HG03135 (cell line): ENCODE measurements around the gene PI16.
A peak's percentile ranks its signal among the peaks of the same experiment; 100 is the strongest.

Source experiments
- ATAC-seq: cut with Tn5 transposase; IDR thresholded peaks from one replicate; pipeline ENCODE4 v1.9.1; 2021; ENCODE audit warnings: mild to moderate bottlenecking, moderate library complexity; ENCODE audit not compliant: unreplicated experiment

PI16 gene

DNA sequence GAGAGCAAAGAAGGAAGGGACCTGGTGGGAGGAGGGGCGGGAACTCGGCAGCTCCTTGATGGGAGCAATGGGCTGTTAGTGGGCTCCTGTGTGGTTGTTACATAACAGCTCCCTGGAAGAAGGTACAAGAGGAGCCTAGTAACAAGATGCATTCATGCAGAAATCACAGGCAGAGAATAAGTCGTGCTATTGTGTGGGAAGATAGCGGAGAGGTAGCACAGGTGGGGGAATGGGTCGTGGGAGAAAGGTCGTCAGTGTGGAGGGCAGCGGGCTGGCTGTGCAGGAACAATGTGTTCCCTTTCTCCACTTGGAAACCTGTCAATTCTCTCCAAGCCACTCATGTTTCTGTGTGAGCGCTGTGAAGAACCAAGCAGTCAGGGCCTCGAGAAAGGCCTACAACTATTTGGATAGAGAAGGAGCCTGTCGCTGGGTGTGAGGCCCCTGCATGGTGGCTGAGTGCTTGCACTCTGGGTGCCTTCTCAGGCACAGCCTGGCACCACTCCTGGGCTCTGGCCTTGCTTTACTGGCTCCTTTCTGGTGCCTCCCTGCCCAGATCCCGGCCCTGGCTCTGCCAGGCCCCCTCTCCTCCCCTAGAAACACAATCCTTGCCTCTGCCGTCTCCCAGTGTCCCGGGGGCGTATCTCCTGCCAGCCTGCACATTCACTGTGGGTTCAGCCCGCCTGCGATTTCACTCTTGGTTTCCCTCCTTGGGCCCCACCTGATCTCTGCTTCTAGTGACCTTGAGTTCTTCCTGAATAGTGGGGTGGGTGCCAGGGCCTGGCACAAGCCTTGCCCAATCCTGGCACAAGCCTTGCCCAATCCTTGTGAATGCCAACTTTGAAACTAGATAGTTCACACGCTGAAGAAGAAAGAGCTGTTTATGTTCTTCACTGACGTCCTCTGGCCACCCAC, 43.5 kb downstream of the PI16 start:
- no peak for ATAC-seq

DNA sequence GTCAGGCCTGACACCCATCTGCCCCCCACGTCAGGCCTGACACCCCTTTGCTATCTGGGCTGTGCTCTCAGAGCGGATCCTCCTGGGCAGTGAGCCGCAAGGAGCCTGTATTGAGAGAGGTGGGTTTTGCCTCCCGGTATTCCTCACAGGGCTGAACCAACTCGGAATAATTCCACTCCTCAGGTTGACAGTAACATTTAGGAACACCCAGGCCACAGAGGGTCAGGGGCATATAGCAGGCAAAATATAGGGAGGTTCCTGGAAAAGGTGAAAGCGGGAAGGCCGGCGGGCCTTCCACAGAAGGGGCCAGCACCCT, 44.1 kb downstream of the PI16 start:
- no peak for ATAC-seq

DNA sequence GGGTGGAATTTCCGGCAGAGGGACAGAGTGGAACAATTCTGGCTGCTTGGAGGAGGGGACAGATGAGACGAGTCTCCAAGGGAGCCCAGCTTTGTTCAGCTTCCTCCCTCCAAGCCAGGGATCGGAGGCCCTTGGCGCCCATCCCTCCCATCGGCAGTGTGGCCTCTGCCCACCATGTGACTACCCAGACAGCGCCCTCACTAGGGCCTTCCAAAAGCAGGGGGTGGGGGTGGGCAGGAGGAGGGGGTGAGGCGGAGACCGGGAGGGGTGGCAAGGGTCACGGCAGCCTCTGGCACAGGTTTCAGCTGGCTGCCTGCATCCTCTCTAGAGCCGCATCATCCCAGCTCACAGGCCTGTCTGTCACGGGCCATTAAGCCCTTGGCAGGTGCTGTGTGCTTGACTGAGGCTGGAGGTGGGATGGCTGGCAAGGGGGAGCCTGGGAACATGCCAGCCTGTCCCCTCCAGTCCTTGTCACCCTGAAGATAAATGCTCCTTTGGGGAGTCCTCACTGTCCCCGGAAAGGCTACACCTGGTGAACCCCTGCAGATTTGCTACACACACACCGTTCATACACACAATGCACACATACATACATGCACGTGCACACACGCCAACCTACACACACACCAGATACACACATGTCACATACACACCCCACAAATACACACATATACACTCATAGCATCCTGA, 44.7 kb downstream of the PI16 start:
- no peak for ATAC-seq

DNA sequence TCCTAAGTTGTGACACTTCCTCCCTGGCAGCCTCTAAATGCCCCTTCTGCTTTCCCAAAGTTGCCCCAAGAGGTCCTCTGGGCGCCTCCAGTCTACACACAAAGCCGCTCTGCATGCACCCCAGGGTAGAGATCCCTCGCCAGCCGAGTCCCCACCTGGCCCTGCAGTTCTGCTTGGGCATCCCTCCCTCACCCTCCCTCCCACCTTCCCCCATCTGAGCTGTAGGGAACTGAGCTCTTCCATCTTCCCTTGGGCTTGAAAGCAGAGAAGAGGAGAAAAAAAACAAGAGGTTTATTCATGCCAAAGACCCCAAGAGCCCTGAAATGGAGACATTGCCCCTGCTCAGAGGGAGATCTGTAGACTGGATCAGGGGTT, 45.2 kb downstream of the PI16 start:
- no peak for ATAC-seq

DNA sequence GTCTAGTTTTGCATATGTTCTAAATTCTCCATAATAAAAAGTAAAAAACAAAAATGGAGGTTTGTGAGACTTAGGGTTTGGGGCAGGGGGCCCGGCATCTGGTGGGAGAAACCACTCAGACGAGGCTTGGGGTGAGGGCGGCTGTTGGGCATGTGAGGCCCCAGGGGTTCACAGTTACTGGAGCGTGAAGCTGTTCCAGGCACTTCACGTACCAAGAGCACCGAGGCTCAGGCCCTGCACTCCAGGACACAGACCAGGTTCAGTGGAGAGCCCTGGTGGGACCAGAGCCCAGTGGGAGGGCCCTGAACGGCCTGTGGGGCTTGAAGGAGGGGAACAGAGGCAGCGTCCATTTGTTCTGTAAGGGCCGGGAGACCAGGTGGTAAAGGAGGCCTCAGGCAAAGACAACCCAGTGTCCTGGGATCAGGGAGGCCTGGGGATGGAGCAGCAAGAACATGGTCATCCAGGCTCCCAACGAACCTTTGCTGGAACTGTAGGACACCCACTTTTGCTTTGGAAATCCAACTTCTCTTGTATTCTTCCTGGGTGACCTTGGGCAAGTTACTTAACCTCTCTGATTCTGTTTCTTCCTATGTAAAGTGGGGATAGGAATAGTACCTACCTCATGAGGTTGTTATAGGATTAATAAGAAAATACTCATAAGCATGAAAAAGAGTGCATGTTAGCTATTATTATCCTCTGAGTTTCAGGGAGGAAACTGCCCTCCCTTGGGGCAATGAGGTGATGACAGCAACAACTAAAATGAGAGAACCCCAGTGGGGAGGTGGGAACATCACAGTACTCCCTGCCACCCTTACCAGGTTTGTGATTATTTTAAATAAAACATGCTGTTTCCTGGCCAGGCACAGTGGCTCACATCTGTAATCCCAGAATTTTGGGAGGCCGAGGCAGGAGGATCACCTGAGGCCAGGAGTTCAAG, 49.8 kb downstream of the PI16 start:
- no peak for ATAC-seq

DNA sequence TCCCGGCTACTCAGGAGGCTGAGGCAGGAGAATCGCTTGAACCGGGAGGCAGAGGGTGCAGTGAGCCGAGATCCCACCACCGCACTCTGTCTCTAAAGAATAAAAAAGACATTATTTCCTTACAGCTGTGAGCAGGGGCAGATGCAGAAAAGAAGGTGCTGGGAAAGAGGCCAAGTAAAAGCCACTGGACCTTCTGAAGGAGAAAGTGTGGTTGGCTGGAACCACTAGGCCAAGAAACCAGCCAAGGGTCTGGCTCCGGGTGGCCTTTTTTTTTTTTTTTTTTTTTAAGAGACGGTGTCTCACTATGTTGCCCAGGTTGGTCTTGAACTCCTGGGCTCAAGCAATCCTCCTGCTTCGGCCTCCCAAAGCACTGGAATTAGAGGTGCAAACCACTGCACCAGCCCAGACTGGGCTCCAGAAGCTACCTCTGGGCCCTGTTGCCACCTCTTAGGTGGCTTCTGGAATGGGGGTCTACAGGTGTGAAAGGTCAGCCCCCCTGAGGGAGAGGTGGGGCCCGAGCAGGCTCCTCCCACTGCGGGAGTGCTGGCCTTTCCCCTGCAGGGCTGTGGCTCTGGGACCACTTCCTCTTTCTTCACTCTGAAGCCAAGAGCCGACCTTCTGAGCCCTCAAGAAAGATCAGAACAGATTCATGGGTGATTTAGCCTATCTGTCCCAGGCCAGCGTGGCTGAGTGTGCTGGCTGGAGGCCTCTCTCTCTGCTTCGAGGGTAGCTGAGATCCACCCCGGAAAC, 50.7 kb downstream of the PI16 start, which contains the start of gene FGD2:
Gene FGD2 (plus strand): TSS at position 595 of the 750 bp plus-strand sequence. CDS start 163 bp downstream, outside the sequence.
- peak; percentile 62 for ATAC-seq

DNA sequence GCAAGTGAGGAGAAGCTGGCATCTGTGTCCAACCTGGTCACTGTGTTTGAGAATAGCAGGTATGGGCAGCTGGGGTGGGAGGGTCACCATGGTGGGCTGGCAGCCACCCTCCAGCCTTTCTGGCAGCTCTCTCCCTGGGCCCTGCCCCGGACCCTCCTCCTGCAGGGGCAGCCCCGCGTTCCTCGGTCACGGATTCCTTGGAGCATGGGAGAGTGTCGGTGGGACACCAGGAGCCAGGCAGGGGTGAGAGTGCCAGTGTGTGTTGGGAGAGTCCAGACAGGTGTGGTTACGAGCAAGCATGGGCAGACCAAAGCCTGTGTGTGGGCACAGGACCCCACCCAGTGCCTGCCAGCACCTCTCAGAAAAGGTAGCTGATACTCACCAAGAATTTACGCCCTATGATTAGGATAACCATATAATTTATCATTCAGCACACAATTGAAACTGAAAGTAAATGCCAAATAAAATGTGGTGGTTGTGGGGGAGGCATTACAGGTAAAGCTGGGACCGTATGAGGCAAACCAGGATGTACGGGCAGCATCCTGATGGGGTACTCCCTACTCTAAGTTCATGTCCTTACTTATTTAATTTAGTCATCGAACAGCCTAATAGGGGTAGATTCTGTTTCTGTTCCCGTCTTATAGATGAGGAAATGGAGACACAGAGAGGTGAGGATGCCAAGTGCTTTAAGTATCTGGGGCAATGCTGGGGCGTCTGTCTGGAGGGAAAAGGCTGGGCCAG, 51.5 kb downstream of the PI16 start:
- peak; percentile 7 for ATAC-seq

DNA sequence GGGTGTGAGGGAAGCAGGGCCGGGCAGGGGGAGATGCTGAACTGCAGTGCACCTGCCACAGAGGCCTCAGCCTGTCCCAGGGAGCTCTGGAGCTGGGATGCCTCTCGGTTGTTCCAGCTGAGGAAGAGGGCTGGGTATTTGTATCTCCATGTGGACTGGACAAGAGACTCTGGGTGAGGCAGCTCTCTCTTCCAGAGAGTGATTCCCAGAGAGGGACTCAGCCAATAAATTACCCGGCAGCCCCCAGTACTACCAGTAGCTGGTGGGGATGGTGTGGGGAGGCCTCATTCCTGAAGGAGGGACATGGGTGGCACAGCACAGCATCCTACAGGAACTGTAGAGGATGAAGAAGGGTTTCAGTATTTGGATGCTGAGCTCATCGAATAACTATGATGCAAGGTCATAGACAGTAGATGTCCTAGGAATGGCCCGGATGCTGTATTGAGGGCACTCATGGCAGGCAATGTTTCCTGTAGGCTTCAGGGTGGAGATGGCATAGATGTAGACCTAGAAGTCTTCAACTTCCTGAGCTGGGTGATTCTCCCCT, 52.3 kb downstream of the PI16 start:
- no peak for ATAC-seq

DNA sequence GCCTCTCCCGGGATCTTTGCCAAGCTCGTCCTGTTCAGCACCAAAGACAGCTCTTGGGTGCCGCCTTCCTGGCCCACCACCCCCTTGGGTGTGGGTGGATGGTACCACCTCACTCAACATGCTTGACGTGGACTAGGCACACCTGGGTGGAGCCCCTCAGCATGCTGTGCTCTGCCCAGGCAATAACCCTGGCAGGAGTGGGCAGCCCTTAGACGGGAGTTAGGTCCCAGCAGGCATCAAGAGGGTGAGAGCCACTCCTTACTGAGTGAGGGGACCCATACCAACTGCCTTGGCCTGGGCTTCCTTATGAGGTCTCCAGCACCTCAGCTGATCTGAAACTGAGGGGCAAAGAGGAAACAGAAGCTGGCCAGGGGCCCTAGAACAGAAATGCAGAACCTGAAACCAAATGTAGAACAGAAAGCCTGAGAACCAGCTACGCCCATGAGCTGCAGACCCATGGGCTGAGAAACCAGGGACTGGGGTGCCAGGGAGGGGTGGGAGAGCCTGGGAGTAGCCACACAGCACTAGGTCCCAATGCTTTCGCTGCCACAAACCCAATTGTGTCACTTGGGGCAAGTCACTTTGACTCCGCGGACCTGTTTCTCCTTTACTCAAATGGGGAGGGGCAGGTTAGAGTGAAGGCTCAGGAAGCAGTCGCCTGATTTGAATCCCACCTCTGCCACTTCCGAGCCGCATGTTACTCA, 53.0 kb downstream of the PI16 start:
- ATAC-seq = no peak

DNA sequence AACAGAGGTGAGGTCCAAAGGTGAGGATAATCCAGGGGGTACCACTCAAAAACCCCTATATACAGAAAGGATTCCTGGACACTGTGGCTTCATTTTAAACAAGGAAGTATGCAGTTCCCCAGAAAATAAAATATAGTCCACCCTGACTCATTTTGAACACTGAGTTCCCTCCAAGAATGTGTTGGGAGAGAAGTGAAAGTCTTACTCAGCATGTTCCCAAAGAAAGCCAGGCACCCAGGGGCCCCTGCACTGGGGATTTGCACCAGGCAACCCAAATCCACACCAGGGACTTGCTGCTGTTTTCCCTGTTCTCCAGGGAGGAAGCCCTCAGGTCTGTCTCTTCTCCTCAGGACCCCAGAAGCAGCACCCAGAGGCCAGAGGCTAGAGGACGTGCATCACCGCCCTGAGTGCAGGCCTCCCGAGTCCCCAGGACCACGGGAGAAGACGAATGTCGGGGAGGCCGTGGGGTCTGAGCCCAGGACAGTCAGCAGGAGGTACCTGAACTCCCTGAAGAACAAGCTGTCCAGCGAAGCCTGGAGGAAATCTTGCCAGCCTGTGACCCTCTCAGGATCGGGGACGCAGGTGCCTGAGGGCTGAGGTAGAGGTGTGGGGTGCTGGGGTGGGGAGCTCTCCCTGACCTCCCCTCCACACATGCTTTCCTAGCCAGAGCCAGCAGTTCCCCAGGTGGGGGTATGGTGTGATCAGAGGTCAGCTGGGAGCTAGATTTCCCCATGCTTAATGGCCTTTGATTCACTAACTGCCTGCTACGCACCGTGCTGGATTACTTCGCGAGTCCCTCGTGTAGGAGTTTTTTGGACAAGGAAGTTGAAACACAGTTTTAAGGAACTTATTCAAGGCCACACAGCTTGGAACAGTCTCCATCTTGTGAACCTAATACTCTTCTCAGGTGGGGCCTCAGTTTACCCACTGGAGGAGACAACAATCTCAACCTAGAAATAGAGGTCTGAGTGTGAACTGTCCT, 54.2 kb downstream of the PI16 start:
- ATAC-seq = no peak

DNA sequence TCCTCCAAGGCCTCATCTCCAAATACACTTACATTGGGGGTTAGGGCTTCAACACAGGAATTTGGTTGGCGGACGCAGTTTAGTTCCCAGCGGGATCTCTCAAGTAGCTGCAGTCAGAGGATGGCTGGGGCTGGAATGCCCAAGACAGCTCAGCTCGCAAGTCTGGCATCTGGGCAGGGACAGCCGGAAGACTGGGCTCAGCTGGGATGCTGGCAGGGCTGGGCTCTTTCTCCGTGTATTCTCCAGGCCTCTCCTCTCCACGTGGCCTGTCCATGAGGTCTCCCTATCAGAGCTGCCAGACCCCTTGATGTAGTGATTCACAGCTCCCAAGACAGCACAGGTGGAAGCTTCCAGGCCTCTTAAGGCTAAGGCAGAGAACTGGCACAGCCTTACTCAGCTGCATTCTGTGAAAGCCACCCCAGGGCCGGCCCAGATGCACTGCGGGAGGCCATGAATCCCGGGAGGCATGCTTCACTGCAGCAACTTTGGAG, 55.9 kb downstream of the PI16 start:
- no peak for ATAC-seq

DNA sequence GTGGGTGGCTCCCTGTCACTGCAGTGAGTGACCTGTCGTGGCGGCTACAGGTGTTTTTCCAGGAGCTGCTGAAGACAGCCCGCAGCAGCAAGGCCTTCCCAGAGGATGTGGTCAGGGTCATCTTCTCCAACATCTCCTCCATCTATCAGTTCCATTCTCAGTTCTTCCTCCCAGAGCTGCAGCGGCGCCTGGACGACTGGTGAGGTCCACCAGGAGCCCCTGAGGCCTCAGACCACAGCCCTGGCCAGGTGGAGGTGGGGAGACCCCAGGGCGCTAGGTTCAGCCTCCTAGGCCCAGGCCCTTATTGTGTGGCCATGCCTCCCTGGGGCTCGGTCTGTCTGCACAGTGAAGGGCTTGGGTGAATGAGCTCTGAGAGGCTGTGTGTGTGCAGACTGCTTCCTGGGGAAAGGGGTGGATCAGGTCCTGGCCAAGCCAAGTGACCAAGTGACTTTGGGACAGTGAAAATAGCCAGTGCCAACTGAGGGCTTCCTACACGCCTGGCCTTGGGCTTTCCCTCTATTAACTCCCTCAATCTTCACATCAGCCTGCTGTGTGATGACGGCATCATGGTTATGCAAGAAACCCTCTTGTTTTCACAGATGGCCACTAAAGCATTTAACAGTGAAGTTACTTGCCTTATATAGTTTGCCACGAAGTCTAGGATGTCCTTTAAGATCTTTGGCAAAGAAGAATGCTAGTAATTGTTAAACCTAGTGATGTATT, 57.3 kb downstream of the PI16 start:
- no peak for ATAC-seq

DNA sequence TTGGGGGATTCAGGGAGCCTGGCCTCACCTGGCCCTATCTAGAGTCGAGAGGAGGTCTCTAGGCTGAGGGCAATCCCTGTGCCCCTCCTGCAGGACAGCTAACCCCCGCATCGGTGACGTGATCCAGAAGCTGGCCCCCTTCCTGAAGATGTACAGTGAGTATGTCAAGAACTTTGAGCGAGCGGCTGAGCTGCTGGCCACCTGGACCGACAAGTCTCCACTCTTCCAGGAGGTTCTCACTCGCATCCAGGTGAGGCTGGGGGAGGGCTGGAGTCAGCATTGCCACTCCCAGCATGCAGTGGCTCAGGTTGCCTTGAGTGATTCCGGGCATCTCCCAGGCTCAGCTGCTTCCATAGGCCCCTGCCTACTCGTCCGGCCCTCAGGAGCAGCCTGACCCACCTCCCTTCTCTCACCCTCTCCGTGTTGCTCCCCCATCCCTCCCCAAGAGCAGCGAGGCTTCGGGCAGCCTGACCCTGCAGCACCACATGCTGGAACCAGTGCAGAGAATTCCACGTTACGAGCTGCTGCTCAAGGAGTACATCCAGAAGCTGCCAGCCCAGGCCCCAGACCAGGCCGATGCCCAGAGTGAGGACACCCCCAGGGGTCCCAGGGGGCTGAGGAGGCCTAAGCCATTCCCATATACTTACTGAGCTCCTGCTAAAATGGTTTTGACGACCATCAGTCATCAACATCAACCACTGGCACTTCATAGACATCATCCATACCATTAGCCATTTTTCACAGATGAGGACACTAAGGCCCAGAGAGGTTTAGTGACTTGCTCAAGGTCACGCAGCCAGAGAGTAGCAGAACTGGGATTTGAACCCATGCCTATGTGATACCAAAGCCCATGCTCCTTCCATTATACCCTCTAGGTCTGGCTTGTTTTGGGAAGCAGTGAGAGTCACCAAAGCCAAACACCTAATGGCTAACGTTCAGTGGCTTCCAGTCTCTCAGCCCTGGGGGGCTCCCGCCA, 59.3 kb downstream of the PI16 start:
- no peak for ATAC-seq
